Inflammatory macrophage (primary cell): ENCODE data around the gene GRWD1.
"Not testable (repeated sequence)": the region's sequence is repeated elsewhere in the genome, so short reads cannot be mapped to it uniquely, and the experiment has no call there.

Source experiments
- DNase-seq, 2 donors: peaks; one replicate each; pipeline ENCODE4 v3.0.0-alpha.2; 2020 to 2022

Gene GRWD1

DNA sequence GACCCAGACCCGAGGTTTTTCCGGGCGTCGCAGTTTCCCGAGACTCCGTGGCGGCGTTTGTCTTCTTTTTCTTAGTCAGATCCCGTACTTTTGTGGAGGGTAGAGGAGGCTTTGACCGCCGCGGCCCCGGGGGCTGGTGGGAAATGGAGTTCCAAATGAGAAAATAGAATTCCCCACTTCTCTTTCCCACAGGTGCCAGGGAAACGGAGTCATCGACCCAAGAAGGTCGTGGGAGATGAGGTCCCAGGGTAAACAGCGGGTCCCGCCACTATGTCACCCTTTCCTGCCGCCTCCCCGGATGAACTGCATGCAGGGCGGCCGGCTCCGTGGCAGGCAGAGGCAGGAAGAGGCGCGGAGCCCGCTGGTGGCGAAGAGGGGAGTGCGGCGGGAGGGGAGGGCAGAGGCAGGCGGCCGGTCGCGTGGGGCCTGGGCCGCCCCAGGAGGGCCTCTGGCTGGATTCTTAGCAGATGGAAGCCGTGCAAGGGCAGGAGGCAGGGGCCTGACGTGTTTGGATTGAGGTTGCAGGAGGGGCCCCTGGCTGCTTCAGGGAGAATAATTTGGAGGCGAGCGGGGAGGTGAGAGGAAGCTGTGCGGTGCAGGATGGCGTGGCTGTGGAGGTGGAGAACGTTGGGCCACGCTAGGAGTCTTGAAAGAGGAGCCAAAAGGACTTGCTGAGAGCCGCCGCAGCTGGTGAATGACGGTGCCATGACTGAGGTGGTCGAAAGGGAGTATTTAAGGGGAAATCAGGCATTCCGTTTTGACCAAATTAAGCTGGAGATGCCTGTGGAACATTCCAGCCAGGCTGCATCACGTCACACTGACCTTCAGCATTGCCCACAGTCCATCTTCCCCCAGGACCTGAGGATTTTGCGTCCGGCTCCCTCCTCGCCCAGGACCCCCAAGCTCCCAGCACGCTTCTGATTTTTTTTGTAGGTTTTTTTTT is 35.0 kb downstream of the GRWD1 start:
- peak in 1 of 2 donors; percentile 14 for DNase-seq

DNA sequence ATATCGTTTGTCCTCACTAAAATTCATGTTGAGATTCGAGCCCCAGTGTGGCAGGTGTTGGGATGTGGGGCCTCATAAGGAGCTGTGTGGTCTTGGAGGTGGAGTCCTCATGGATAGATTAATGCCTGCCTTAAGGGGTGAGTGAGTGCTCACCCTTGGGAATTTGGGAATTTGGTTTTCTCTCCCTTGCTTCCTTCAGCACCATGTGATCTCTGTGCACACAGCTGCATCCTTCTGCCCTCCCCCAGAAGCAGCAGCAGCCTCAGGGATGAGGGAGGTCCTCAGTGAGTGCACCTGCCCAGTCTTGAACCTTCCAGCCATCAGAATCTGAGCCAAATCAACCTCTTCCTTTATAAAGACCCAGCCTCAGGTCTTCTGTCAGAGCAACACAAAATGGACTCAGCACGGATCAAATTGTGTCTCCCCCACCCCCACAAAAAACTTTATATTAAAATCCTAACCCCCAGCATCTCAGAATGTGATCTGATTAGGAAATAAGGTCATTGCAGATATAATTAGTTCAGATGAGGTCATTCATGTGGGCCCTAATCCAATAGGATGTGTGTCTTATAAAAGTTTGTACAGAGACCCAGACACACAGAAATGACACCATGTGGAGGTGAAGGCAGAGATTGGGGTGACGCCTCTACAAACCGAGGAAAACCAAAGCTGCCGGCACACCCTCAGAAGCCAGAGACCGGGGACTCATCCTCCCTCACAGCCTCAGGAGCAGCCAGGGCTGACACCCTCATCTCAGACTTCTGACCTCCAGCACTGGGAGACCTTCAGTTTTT is 36.3 kb downstream of the GRWD1 start:
- no peak for DNase-seq

DNA sequence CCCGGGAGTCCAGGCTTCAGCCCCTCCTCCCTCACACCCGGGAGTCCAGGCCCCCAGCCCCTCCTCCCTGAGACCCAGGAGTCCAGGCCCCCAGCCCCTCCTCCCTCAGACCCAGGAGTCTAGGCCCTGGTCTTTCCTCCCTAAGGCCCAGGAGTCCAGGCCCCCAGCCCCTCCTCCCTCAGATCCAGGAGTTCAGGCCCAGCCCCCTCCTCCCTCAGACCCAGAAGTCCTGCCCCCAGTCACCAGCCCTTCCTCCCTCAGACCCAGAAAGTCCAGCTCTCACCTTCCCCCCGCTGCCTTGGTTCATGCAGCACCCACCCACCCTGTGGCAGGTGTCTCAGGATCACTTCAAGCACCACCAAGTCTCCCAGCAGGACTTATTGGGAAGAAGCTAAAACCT is 37.5 kb downstream of the GRWD1 start:
- DNase-seq, result no peak

DNA sequence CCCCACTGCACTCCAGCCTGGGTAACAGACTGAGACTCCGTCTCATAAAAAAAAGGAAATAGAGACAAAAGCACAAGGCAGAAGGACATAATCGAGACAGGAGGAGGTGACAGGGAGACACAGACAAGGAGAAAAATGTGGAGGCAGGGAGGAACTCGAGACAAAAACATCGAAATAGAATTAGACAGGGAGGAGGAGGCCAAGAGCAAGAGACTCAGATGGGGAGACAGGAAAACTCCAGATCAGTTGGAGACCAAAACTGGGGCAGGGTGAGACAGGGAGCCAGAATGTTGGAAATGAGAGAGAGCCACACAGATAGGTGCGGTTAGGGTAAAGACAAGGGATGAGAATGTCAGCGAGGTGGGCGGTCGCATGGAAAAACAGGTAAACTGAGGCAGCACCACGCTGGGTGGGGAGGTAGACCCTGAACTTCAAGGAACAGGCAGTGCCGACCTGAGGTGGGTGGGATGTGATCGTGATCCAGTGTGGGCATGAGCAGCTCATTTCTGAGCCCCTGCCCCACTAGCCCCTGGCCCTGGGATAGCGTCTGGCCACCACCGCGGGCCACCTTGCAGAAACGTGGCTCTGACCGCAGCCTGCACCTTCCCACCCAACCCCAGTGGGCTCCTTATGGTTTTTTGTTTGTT is 38.6 kb downstream of the GRWD1 start:
- DNase-seq, result no peak

DNA sequence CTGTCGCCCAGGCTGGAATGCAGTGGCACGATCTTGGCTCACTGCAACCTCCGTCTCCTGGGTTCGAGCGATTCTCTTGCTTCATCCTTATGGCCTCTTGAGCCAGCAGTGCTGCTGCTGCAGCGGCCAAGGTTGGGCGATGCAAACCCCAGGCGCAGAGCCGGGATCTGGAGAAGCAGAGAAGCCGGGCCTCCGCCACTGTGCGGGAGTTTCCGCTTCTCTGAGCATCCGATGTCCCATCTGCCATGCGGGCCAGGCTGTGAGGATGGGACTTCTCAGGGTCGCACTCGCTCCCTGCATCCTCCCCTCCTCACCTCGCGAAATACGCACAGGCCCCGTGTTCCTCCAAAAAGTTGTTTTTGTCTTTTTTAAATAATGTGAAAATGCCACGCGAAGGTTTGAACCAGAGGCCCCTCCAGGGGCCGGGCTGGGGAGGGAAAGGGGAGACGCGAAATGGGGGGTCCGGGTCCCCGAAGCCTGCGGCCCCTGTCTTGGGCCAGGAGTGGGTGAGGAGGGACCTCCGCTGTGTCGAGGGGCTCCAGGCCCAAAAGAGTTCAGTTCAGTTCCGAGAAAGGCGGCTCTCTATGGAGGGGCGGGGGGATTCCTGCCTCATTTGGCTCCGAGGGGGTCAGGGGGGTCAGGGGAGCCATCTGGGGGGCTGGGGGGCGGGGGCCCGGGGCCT is 39.3 kb downstream of the GRWD1 start:
- DNase-seq, result no peak

DNA sequence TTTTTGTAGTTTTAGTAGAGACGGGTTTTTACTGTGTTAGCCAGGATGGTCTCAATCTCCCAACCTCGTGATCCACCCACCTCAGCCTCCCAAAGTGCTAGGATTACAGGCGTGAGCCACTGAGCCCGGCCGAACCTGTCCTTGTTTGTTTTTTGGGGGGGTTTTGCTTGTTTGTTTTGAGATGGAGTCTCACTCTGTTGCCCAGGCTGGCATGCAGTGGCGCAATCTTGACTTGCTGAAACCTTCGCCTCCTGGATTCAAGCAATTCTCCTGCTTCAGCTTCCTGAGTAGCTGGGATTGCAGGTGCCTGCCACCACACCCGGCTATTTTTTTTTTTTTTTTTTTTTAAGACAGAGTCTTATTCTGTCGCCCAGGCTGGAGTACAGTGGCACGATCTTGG is 40.9 kb downstream of the GRWD1 start:
- DNase-seq, result not testable (repeated sequence)

DNA sequence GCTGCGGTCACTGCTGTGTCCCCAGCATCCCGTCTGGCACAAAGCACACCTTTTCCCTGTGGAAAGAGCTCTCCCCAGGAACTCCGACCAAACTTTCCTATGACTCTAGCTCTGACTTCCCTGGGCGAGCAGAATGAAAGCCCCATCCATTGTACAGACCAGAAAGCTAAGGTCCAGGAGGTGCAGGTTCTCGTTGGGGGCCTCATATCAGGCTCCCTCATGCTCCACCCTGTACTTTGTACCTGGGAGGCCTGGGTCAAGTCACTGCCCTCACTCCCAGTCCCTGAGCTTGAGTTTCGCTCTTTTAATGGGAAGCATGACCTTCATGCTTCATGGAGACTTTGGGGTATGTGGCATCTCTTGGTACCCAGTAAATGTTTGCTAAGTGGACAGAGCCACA is 41.8 kb downstream of the GRWD1 start:
- DNase-seq, result no peak

DNA sequence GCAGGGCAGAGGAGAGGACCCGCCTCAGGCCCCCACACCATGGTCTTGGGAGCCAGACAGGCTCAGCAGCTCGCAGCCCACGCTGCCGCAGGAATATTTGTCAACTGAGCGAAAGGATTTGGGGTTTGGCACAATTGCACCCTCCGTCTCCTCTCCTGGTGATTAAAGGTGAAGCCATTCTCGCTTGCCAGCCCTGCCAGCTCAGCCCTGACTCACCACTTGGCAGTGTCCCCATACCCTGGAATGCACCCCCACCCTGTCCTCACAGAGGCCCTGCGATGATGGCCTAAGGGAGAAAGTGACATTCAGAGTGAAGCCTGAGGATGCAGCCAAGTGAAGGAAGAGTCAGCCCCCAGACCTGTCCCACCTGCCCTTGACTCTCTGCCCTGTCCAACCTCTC is 42.2 kb downstream of the GRWD1 start:
- no peak for DNase-seq

DNA sequence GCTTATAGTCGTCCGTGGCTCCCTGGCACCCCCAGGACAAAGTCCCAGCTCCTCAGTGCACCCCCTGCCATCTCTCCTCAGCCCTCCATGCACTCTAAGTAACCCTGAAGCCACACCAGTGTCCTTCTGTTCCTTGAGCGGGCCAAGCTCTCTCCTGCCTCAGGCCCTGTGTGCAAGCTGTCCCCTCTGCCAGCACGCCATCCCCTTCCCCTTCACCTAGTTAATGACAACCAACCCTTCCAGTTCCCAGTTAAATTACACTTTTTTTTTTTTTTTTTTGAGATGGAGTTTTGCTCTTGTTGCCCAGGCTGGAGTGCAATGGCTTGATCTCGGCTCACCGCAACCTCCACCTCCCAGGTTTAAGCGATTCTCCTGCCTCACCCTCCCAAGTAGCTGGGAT is 42.7 kb downstream of the GRWD1 start:
- not testable (repeated sequence) for DNase-seq

DNA sequence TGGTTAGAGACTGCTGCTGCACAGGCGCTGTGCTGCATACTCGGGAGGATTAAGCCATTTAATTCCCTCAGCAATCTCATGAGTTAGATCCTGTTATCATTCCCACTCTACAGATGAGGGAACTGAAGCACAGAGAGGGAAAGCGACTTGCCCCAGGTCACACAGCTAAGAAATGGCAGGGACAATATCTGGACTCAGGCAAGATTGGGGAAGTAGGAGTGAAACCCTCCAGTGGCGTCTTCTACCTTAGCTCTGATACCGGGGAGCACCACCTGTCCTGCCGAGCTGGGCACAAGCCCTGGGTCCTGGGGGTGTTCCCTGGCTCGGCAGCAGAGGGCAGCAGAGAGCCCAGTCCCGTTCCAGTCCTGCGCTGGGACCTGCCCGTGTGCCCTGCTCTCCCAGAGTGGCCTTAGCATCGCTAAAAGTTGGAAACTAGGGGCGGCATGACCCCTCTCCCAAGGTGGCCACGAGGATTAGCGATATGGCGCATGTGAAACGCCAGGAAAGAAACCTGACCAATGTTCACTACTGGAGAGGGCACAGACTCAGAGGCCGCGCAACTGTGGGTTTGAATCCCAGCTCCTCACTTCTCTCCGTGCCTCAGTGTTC is 43.9 kb downstream of the GRWD1 start:
- peak; percentile 73 to 76 for DNase-seq

DNA sequence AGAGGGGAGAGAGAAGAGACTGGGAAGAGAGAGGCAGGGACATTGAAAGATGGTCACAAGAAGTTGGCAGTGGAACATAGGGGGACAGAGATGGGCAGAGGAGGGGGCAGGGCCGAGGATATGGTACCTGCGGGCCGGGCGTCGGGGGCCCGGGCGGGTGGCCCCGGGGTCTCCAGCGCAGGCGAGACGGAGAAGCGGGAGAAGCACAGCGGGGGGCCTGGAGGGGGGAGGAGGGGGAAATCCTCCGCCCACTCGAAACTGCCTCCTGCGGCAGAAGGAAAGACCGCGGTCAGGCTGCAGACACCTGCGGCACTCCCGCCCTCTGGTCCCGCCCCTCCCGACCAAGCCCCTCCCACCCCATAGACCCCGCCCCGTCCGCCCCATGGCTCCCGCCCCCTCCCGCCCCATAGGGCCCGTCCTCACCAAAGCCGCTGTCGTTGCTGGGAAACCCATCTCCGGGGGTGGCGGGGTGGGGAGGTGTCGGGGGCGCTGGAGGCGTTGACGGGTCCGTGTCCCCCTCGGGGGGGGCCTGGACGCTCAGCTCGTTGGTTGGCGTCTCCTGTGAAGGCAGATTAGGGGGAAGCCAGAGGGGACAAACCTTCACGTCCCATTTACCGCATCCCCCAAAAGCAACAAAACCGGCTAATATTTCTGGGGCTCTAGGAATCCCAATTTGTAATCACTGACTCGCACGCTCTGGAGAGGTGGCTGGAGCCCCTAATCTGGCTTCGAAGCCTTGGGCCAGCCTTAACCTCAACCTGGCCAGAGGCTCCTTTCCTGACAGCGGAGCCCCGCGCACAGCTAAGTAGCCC is 45.4 kb downstream of the GRWD1 start:
- no peak for DNase-seq

DNA sequence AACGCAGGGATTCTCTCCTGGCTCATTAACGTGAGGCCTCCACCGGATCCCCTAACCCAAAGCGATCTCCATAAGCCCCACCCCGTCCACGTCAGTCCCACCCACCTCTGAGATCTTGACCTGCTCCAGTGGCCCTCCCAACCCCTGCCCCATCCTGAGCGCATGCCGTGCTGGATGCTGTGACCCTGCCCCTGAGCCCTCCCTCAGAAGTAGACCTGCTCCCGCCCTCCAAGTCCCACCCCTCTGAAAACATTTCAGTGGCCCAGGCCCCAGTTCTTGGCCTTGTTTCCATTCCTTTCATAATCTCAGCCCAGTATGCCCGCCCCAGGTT is 46.0 kb downstream of the GRWD1 start:
- no peak for DNase-seq

DNA sequence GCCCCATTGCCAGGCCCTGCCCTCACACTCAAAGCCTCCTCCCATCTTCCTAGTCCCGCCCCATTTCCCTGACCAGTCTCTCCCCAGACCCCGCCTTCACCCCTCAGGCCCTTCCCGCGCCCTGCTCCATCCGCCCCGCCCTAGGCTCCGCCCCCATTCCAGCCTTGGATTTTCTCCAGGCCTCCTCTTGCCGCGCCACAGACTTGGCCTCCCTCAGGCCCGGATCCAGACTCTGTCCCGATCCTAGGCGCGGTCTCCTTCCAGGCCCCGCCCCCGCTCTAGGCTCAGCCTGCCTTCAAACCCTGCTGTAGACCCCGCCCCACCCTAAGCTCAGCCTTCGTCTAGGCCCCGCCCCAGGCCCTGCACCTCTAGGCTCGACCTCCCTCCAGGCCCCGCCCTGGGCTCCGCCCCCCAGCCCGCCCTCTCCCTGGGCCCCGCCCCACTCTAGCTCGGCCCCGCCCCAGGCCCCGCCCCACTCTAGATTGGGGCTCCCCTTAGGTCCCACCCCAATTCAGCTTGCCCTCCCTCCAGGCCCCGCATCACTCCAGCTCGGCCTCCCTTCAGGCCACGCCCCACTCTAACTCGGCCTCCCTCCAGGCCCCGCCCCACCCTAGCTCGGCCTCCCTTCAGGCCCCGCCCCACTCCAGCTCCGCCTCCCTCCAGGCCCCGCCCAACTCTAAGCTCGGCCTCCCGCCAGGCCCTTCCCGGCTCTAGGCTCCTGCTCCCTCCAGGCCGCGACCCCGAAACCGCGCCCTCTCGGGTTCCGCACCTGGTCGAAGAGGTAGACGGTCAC is 47.3 kb downstream of the GRWD1 start:
- peak; percentile 96 to 97 for DNase-seq

DNA sequence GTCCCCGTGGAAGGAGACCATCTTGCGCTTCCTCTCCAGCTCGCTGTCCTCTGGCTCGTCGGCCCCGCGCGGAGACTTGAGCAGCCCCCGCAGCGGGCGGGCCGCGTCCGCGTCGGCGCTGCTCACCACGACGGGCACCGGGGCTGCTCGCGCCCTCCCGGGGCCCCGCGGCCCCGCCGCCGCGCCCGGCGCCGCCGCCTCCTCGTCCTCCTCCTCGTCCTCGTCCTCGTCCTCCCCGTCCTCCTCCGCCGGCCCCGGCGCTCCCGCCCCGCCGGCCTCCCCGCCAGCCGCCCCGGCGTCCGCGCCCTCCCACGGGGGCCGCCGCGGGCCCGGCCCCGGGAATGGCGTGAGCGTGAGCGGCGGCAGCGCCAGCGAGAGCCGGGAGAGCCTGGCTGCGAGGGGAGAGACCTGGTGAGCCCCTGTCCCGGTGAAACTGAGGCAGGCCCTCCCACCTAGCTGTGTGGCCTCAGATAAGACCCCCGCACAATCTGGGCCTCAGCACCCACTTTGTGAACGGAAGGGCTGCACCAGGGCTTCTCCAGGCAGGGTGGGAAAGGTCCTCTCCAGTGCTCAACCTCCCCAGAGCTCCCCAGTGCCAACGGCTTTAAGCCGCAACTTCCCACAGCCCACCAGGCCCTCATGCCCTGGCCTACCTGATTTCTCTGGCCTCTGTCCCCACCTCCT is 48.1 kb downstream of the GRWD1 start:
- no peak for DNase-seq

DNA sequence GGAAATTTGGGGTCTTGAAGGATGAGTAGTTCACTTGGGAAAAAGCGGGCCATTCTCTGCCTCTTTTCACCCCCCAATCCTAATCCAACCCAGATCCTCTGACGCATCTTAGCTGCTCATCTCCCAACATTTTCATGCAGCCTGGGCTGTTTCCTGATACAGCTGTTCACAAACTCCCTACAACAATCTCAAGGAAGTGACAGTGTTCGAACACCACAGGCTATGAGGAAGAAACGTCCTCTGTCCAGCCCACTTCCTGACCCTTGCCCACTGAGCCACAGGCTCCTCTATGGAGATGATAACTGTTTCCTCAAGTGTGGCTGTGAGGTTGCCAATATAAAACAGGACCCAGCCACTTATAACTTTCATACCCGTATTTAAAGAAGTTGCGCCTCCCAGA is 49.6 kb downstream of the GRWD1 start:
- peak; percentile 68 to 69 for DNase-seq

DNA sequence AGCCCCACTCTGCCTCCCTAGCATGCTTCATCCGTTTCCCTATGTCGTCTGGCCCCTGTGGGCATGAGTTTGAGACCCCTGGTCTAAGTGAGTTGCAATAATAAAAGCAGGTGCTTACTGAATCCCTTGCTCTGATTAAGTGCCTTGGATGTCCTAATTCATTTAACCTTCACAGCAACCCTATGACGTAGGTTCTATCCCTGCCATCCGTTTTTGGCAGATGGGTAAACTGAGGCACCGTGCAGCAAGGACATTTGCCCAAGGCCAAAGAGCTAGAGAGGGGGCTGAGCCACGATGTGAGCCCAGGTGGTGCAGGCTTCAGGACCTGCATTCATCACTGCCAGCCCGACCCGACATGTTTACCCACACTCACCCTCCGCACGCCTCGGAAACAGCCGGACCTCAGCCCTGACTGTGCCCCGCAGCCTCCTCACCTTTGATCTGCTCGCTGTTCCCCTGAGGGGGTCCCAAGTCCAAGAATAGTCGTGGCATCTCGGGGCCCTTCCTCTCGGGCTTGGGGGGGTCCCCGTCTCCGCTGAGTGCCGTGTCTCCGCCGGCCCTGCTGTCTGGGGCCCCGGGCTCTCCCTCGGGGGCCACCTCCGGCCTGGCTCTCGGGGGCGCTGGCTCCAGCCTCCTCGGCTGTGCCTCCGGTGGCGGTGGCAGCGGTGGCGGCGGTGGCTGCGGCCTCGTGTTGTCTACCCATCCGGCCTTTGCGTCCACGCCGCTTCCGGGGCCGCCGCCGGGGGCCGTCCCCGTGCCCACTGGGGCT is 51.4 kb downstream of the GRWD1 start:
- DNase-seq, result no peak

DNA sequence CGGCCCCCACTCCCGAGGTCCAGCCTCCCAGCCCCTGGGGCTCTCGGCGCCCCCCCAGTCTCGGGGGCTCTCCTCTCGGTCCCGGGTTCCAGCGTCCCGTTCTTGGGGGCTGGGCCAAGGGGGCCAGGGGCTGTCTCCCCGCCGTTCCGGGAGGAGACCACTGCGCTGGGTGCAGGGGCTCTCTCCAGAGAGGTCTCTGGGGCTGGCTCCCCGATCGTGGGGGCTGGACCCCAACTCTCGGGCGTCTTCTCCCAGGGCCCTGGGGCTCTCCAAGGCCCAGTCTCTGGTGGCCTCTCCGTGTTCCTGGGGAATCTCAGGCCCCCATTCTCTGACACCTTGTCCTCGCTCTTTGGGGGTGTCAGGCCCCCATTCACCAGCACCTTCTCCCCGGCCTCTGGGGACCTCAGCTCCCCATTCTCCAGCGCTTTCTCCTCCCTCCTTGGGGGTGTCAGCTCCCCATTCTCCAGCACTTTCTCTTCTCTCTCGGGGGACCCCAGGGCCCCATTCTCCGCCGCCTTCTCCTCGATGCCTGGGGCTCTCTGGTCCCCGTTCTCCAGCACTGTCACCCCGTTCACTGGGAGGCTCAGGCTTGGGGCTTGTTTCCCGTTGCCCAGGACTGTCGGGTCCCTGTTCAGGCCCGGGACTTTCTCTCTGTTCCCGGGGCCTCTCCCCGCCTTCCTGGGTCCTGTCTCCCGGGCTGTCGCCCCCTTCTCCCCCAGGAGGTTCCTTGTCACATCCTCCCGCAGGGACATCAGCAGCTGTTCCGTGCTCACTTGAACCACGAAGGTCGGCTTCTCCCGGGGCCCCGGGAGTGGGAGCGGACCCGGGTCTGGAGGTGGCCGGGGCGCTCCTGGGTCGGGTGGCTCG is 52.2 kb downstream of the GRWD1 start:
- DNase-seq, result no peak
